K562 (cell line): ENCODE results near the gene SEC31A.

Experiments
- E2F1 ChIP-seq: sonication (generic); formaldehyde crosslinking; IDR thresholded peaks from 2 replicates; pipeline ENCODE4 v1.8.1; 2023; ENCODE audit warnings: mild to moderate bottlenecking, missing genetic modification reagents, moderate library complexity
- EP400 ChIP-seq: fragments of 450-650 bp; IDR thresholded peaks from 2 replicates; pipeline ENCODE4 v1.6.1; 2017; ENCODE audit warnings: antibody characterized with exemption, mild to moderate bottlenecking, moderate library complexity
- FOXK1 ChIP-seq: sonication (generic); formaldehyde crosslinking; IDR thresholded peaks from 2 replicates; pipeline ENCODE4 v1.8.0; 2022; ENCODE audit warnings: missing genetic modification reagents, mild to moderate bottlenecking, borderline replicate concordance
- FOXP1 ChIP-seq: sonication (generic); formaldehyde crosslinking; IDR thresholded peaks from 2 replicates; pipeline ENCODE4 v1.8.0; 2022; ENCODE audit warnings: mild to moderate bottlenecking, missing genetic modification reagents
- HMG20B ChIP-seq: fragments of 250-450 bp; sonication (Bioruptor Pico); IDR thresholded peaks from 2 replicates; pipeline ENCODE4 v1.5.0; 2021; ENCODE audit warnings: mild to moderate bottlenecking
- POLR2AphosphoS5 ChIP-seq: IDR thresholded peaks from 2 replicates; pipeline ENCODE4 v1.6.1; 2011; ENCODE audit warnings: mild to moderate bottlenecking, low read depth, low read length, moderate library complexity; ENCODE audit not compliant: control insufficient read depth, insufficient read depth
- REST ChIP-seq, 2 experiments: fragments of 450-650 bp; formaldehyde crosslinking in 1 of 2; IDR thresholded peaks; 2 replicates each; pipeline versions ENCODE4 v1.4.0 to v1.6.1; 2014 to 2020; ENCODE audit warnings: mild to moderate bottlenecking in 2 of 2, borderline replicate concordance in 1 of 2, low read depth in 1 of 2
- THRA ChIP-seq: fragments of 450-650 bp; IDR thresholded peaks from 2 replicates; pipeline ENCODE4 v1.6.1; 2017; ENCODE audit warnings: mild to moderate bottlenecking, moderate library complexity
- ZNF184 ChIP-seq: sonication (generic); formaldehyde crosslinking; IDR thresholded peaks from 2 replicates; pipeline ENCODE4 v1.5.0; 2020; ENCODE audit warnings: missing genetic modification reagents
- ZNF274 ChIP-seq: IDR thresholded peaks from 2 replicates; pipeline ENCODE4 v1.6.1; 2011; ENCODE audit warnings: low read depth, mild to moderate bottlenecking, low read length, moderate library complexity, borderline replicate concordance

- TF ChIP-seq FOXP1 (CRISPR knock-in tag) (no peak), THRA (no peak), ZNF274 (no peak), POLR2AphosphoS5 (no peak), EP400 (no peak), HMG20B (no peak), ZNF184 (CRISPR knock-in tag) (no peak), E2F1 (CRISPR knock-in tag) (no peak), REST (IDR thresholded peaks at IDR 0.05; ENCODE audit: borderline replicate concordance) (no peak), REST (CRISPR knock-in tag; IDR thresholded peaks at IDR 0.05; ENCODE audit: low read depth) (no peak), FOXK1 (CRISPR knock-in tag) (no peak)
These were observed 88.9 kb downstream of the SEC31A start for GRCh38 chr4:82801910-82802521.
